WTC11 (cell line): Measurements from ENCODE around the gene GJA10.

ENCODE experiments used
- JAZF1 ChIP-seq: fragments of 250-450 bp; sonication (Bioruptor Pico); IDR thresholded peaks from 2 replicates; pipeline ENCODE4 v1.9.0; 2021; ENCODE audit warnings: moderate library complexity, mild to moderate bottlenecking, inconsistent platforms
- TF ChIP-seq, protein P1 (sequence below): sonication (generic); formaldehyde crosslinking; IDR thresholded peaks from 2 replicates; pipeline ENCODE4 v1.8.1; 2022; ENCODE audit warnings: mild to moderate bottlenecking, moderate library complexity, missing genetic modification reagents

DNA sequence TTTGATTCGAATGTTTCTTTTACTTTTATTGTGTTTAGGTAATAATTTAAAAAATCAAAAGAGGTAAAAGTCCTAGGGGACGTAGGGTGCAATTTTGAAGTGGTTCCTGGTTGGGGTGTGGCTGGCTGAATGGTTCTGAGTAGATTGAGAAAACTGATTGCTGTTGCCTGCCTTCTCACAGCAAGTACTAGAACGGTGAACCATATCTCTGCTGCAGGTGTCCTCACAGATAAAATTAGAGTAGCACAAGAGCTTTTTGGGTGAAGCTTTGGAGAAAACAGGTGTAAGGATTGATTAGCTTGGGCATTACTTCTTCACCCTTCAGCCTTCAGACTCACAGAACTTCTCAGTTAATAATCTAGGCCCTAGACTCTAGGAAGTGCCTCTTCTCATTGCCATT is 19.8 kb upstream of the GJA10 start:
- TF ChIP-seq, protein P1, sequence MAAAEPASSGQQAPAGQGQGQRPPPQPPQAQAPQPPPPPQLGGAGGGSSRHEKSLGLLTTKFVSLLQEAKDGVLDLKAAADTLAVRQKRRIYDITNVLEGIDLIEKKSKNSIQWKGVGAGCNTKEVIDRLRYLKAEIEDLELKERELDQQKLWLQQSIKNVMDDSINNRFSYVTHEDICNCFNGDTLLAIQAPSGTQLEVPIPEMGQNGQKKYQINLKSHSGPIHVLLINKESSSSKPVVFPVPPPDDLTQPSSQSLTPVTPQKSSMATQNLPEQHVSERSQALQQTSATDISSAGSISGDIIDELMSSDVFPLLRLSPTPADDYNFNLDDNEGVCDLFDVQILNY (CRISPR knock-in tag) = no peak
- TF ChIP-seq JAZF1 (CRISPR knock-in tag) = no peak
